Activated CD8-positive, alpha-beta memory T cell treated with anti-CD3 and anti-CD28 coated beads, Interleukin-2, amount 50 U/mL, for 4 hours (primary cell): ENCODE data around the gene CADM1.

Source experiments
- DNase-seq: peaks from one replicate; pipeline ENCODE4 v3.0.0-alpha.2; 2020

Gene CADM1

GRCh38 chr11:115506954-115507675 is 2.9 kb upstream of the CADM1 start:
- DNase-seq, result no peak

DNA sequence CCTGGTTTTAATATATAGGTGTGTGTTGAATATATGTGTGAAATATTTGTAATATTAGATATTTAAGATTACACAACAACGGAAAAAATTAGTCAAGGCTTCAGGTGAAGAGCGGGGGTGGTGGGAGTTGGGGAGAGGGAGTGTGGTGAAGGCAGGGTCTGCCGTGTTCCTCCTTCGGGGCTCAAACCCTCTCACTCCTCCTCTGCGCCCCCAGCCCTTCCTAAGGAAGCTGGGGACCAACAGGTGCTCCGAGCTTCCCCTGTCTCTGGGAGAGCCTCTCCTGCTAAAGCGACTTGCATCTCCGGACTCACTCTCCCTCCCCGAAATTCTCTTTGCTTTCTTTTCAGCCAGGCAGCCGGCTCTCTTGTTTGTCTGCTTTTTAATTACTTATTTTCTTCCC is 960 bp upstream of the CADM1 start:
- no peak for DNase-seq

DNA sequence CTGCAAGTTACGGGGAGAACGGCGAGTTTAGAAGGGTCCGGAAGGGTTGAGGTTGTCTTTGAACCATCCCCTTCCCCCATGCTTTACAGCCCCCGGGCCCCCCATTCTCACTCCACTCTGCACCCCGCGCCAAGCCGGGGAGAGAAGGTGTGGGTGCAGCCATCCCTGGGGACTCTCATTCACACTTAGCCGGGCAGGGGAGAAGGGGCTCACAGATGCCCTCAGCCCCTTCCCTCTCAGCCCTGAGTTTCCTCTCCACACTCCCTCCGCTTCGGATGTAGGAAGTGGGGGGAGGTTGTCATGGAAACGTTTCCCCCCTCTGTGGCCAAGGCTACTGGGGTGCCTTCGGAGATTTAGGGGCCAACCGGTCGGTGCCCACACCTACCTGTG is 334 bp downstream of the CADM1 start:
- no peak for DNase-seq

DNA sequence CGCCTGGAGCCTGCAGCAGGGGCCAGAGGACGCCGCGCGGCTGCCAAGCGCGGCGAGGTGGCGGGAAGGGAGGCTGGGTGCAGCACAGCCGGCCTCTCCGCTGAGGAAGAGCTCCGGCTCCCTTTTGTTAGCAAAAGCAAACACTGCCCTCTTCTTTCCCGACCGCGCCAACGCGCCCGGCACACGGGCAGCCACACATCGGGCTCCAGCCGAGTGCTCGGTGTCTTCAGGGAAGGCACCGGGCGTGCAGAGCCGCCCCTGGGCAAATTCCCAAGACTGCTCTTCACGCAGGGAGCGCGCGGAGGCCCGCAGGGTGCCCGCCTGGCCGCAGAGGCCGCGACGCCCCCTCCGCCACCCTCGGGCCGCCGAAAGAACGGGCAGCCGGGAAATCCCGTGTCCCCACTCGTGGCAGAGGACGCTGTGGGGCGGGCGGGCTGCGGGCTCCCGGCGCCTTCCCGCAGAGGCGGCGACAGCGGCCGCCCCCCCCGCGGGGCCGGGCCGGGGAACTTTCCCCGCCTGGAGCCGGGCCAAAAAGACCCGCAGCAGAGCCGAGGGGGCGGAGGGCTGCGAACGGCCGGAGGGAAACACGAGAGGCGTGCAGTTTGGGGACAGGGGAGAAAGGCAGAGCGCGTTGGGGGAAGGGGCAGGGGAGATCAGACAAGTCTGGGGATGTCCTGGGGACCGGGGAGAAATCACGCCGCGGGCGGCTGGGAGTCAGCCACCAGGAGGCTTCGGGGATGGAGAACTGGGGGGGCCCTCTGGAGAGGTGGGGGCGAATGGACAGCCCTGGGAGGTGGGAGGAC is 931 bp downstream of the CADM1 start:
- peak; percentile 15 for DNase-seq

GRCh38 chr11:115502636-115503082 is 1.6 kb downstream of the CADM1 start:
- DNase-seq, result no peak

GRCh38 chr11:115501893-115502589 is 2.2 kb downstream of the CADM1 start:
- DNase-seq, result no peak

DNA sequence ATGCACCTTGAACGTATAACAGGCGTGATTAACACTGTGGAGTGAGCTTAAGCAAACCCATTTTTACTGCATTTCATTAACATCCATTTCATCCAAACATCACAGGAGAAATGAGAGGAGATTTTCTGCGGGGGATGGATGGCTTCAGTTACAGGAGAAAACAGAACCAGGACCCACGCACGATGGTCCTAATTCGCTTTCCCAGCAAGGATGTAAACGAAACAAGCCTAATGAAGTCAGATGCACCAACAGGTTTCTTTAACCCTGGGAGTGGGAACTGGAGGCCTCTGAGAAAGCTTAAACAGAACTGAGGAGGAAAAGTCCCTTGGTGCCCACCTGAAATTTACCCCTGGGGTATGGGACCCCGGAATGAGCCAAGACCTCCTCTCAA is 2.7 kb downstream of the CADM1 start:
- no peak for DNase-seq

- DNase-seq, result no peak
These were observed 3.4 kb downstream of the CADM1 start for GRCh38 chr11:115500547-115501501.

DNA sequence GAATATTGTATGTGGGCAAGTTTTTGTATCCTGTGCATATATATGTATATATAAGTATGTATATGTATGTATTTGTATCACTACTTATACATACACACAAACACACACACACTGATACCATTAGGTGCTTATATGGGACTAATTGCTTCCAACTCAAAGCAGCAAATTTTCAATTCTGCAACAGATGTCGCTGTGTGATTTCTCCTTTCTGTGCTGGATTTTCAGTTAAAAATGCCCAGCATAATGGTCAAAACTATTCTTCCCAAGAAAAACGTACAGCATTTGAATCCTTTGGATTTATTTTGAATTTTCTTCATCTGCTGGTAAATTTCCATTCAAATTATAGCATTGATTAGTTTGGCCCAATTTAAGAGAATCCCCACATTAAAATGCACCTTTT is 4.3 kb downstream of the CADM1 start:
- DNase-seq, result no peak

DNA sequence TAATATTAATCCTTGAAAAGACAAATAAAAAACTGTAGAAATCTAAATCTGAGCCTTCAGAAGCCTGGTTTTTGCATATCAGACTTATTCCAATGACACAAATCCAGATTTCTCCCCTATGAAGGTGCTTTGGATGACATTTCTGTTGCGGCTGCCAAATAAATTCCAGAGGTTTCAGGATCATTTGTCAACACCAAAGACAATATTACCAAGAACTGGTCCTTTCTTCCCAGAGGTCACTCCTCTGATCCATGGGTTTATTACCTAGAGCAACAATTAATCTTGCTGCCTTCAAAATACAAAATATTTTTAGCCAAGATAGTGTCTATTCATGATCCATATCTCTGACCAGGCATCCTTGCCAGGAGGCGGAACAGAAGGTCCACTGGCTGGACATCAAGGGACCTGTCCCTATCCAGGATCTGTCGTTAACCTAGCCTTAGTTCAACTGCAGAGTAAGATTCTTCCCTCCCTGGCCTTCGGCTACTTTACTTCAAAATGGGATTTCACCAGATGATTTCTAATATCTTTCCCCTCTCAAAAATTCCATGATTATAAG is 4.9 kb downstream of the CADM1 start:
- no peak for DNase-seq

- DNase-seq, result no peak
These were observed 5.9 kb downstream of the CADM1 start for GRCh38 chr11:115498354-115498753.

DNA sequence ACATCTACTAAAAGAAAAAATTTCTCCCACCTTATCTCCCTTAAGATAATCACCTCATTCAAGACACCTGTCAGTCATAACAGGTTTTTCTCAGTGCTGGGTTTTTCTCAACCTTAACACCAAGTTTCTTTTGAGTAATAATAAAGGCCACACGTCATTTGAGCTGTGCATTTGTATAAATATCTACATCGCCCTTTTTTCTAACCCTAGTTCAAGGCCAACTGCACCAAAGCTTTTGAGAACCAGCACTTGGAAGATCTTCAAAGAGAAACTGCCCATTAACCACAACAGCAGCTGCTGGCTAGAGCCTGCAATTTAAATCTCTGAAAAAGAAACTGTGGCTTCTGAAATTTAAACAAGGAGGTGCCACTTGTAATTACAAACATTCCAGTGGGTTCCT is 6.9 kb downstream of the CADM1 start:
- DNase-seq, result no peak

- no peak for DNase-seq
These were observed 7.3 kb downstream of the CADM1 start for GRCh38 chr11:115496892-115497291.

DNA sequence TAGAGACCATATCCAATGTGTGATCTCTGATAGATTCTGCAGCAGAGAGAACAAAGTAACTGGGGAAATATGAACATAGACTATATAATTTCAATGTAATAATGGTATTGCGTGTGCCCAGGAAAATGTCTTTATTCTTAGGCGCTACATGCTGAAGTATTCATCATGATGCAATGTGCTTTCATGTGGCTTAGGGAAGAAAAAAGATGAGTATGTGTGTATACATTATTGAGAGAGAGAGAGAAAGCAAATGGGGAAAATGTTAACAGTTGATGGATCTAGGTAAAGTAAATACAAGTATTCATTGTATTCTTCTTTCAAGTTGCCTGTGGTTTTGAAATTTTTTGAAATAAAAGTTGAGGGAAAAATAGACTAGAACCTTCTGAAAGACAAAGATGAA is 10.3 kb downstream of the CADM1 start:
- no peak for DNase-seq

- no peak for DNase-seq
These were observed 10.7 kb downstream of the CADM1 start for GRCh38 chr11:115493488-115493887.

- DNase-seq, result no peak
These were observed 14.7 kb downstream of the CADM1 start for GRCh38 chr11:115489466-115489865.

GRCh38 chr11:115488945-115489344 is 15.3 kb downstream of the CADM1 start:
- no peak for DNase-seq

- DNase-seq, result no peak
These were observed 22.7 kb downstream of the CADM1 start for GRCh38 chr11:115481528-115481927.

DNA sequence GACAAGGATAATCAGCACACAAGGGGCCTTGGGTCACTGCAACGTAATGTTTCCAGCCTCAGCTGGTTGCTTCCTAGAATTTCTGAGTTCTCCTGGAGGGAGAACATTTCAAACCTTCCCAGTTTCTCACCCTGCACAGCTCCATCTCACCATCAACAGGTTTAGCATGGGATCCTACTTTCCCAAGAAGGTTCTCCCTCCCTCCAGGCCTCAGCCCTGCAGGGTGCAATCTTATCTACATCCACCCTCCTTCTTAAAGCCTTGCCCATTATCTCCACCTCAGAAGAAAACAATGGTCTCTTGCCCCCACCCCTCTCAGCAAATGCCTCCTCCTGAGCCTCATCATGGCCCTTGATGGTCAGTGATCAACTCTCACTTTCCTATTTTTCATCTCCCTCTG is 23.6 kb downstream of the CADM1 start:
- DNase-seq, result no peak

DNA sequence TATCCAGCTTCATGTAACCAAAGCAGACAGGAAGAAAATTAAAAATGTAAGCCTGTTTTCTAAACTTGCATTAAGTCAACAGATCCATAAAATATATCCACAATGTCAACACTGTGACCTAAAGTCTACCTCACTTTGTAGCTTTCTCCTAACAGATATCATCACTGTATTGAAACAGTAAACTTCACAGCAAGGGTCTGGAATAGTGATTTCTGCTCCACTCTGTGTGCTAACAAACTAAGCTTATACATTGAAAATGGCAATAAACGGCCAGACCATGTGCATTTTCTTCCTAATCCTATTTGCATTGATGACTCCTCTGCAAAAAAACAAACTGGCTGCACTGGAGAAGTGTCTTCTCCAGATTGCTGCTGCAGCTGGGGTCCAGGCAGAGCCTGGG is 26.8 kb downstream of the CADM1 start:
- no peak for DNase-seq

GRCh38 chr11:115476463-115477286 is 27.5 kb downstream of the CADM1 start:
- DNase-seq, result no peak
